Measurements from ENCODE around the gene ZNF358.

Gene ZNF358

GRCh38 chr19:7521551-7522071 is 5.7 kb downstream of the ZNF358 start:
- no peak for TF ChIP-seq POLR2AphosphoS5 (IDR thresholded peaks at IDR 0.05; ENCODE audit: low read depth, low read length)
- TF ChIP-seq REST (IDR thresholded peaks at IDR 0.05; ENCODE audit: insufficient read depth in 1 of 2, low read depth in 2 of 2, low read length in 2 of 2), result no peak
- TF ChIP-seq SIN3A (IDR thresholded peaks at IDR 0.05; ENCODE audit: borderline replicate concordance, insufficient read depth, low read length), result no peak
- TF ChIP-seq FOXP2 (optimal IDR thresholded peaks at IDR 0.05; ENCODE audit: borderline replicate concordance, extremely low read depth, extremely low read length, insufficient read depth), result no peak
- TF ChIP-seq TAF1 (IDR thresholded peaks at IDR 0.05; ENCODE audit: borderline replicate concordance, insufficient read depth, low read length), result no peak

GRCh38 chr19:7522072-7522922 is 6.4 kb downstream of the ZNF358 start, which contains the start of gene MCOLN1:
MCOLN1 (plus strand) TSS chr19:7522624; CDS start chr19:7522751, 127 bp downstream.
- TF ChIP-seq FOXP2 (optimal IDR thresholded peaks at IDR 0.05; ENCODE audit: borderline replicate concordance, extremely low read depth, extremely low read length, insufficient read depth) (peak; percentile 99), SIN3A (IDR thresholded peaks at IDR 0.05; ENCODE audit: borderline replicate concordance, insufficient read depth, low read length) (peak; percentile 95; the same call in 1 of the 2 replicates), TAF1 (IDR thresholded peaks at IDR 0.05; ENCODE audit: borderline replicate concordance, insufficient read depth, low read length) (peak; percentile 69; the same call in 1 of the 2 replicates), REST (IDR thresholded peaks at IDR 0.05; ENCODE audit: insufficient read depth in 1 of 2, low read depth in 2 of 2, low read length in 2 of 2) (peak; percentile 45 to 48; a peak in 2 of 4 replicates), POLR2AphosphoS5 (IDR thresholded peaks at IDR 0.05; ENCODE audit: low read depth, low read length) (peak; percentile 66)

GRCh38 chr19:7522923-7523667 is 7.2 kb downstream of the ZNF358 start:
- TF ChIP-seq REST (IDR thresholded peaks at IDR 0.05; ENCODE audit: insufficient read depth in 1 of 2, low read depth in 2 of 2, low read length in 2 of 2), result no peak
- TF ChIP-seq POLR2AphosphoS5 (IDR thresholded peaks at IDR 0.05; ENCODE audit: low read depth, low read length), result no peak
- TF ChIP-seq TAF1 (IDR thresholded peaks at IDR 0.05; ENCODE audit: borderline replicate concordance, insufficient read depth, low read length), result no peak
- TF ChIP-seq SIN3A (IDR thresholded peaks at IDR 0.05; ENCODE audit: borderline replicate concordance, insufficient read depth, low read length), result no peak
- no peak for TF ChIP-seq FOXP2 (optimal IDR thresholded peaks at IDR 0.05; ENCODE audit: borderline replicate concordance, extremely low read depth, extremely low read length, insufficient read depth)

- no peak for TF ChIP-seq FOXP2 (optimal IDR thresholded peaks at IDR 0.05; ENCODE audit: borderline replicate concordance, extremely low read depth, extremely low read length, insufficient read depth)
- TF ChIP-seq POLR2AphosphoS5 (IDR thresholded peaks at IDR 0.05; ENCODE audit: low read depth, low read length), result no peak
- TF ChIP-seq REST (IDR thresholded peaks at IDR 0.05; ENCODE audit: insufficient read depth in 1 of 2, low read depth in 2 of 2, low read length in 2 of 2), result no peak
- TF ChIP-seq TAF1 (IDR thresholded peaks at IDR 0.05; ENCODE audit: borderline replicate concordance, insufficient read depth, low read length), result no peak
- TF ChIP-seq SIN3A (IDR thresholded peaks at IDR 0.05; ENCODE audit: borderline replicate concordance, insufficient read depth, low read length), result no peak
Observed at GRCh38 chr19:7524523-7524922, 8.6 kb downstream of the ZNF358 start.

Data from PFSK-1 (cell line).